ENCODE results near the gene RTP3. TPM values are rescaled to one million over a fixed set of nuclear protein-coding genes. Genes with fewer than 3 reads are reported as not detected.
"Not testable (repeated sequence)": the region's sequence is repeated elsewhere in the genome, so short reads cannot be mapped to it uniquely, and the experiment has no call there.

The RTP3 gene
- total and polyA plus RNA-seq, 4 donors, result 1.0 to 61.7 (median 26.6) TPM

GRCh38 chr3:46494491-46494890 is 3.3 kb upstream of the RTP3 start:
- not testable (repeated sequence) for H3K9ac ChIP-seq (ENCODE audit: low read depth in 1 of 2, low read length in 2 of 2); H3K27ac ChIP-seq (ENCODE audit: low read depth in 1 of 2, low read length in 2 of 2); H3K9me3 ChIP-seq (ENCODE audit: control insufficient read depth in 4 of 4, low read length in 3 of 4); H3K36me3 ChIP-seq (ENCODE audit: control insufficient read depth in 4 of 4, insufficient read depth in 3 of 4, low read depth in 1 of 4, low read length in 3 of 4); H3K4me3 ChIP-seq (ENCODE audit: low read depth in 1 of 3, low read length in 3 of 3); H3K27me3 ChIP-seq (ENCODE audit: control insufficient read depth in 4 of 4, insufficient read depth in 4 of 4, low read length in 3 of 4); DNase-seq (ENCODE audit: low spot score)
- 97% methylated on average over 27 of the region's 33 CpGs for WGBS
- H3K4me1 ChIP-seq (ENCODE audit: control insufficient read depth in 4 of 4, insufficient read depth in 4 of 4, low read length in 3 of 4), result peaks cover 7 to 65% (median 56%) of the 10 kb centered on the region in 4 donors

DNA sequence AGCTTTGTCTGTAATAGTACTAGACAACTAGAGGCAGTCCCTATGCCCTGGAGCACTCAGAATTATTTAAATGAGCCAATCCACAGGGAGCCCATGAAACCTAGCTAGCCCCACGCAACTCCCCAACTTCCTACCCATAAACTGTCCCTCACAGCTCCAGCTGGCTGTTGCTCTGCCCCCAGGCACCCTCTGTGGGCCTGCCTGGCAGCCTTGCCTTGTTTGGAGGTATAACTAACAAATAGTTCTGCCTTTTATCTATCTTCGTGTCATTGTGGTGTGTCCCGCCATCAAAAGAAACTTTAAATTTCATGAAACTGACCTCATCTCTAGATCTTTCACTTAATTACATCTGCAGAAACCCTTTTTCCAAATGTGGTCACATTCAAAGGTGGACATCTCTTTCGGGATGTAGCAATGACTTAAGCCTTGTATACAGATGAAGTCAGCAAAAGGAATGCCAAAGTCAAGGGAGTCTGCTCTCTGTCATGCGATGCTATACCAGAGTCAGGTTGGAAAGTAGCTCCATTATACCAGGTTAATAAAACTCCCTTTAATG is 1.8 kb upstream of the RTP3 start:
- H3K36me3 ChIP-seq (ENCODE audit: control insufficient read depth in 4 of 4, insufficient read depth in 3 of 4, low read depth in 1 of 4, low read length in 3 of 4), result no peaks in the 10 kb centered on the region
- H3K4me3 ChIP-seq (ENCODE audit: low read depth in 1 of 3, low read length in 3 of 3), result no peak overlapping the region
- no peaks in the 10 kb centered on the region for H3K27me3 ChIP-seq (ENCODE audit: control insufficient read depth in 4 of 4, insufficient read depth in 4 of 4, low read length in 3 of 4)
- no peak for DNase-seq (ENCODE audit: low spot score)
- H3K9ac ChIP-seq (ENCODE audit: low read depth in 1 of 2, low read length in 2 of 2), result no peak overlapping the region
- H3K27ac ChIP-seq (ENCODE audit: low read depth in 1 of 2, low read length in 2 of 2), result no peak overlapping the region
- peaks cover 7 to 74% (median 64%) of the 10 kb centered on the region in 4 donors for H3K4me1 ChIP-seq (ENCODE audit: control insufficient read depth in 4 of 4, insufficient read depth in 4 of 4, low read length in 3 of 4)
- no peaks in the 10 kb centered on the region for H3K9me3 ChIP-seq (ENCODE audit: control insufficient read depth in 4 of 4, low read length in 3 of 4)
- no peak for TF ChIP-seq HNF4G (IDR thresholded peaks at IDR 0.05)
- TF ChIP-seq NR2F2 (IDR thresholded peaks at IDR 0.05), result no peak
- TF ChIP-seq HNF4A (conservative IDR thresholded peaks at IDR 0.05), result no peak
- TF ChIP-seq, protein P1, sequence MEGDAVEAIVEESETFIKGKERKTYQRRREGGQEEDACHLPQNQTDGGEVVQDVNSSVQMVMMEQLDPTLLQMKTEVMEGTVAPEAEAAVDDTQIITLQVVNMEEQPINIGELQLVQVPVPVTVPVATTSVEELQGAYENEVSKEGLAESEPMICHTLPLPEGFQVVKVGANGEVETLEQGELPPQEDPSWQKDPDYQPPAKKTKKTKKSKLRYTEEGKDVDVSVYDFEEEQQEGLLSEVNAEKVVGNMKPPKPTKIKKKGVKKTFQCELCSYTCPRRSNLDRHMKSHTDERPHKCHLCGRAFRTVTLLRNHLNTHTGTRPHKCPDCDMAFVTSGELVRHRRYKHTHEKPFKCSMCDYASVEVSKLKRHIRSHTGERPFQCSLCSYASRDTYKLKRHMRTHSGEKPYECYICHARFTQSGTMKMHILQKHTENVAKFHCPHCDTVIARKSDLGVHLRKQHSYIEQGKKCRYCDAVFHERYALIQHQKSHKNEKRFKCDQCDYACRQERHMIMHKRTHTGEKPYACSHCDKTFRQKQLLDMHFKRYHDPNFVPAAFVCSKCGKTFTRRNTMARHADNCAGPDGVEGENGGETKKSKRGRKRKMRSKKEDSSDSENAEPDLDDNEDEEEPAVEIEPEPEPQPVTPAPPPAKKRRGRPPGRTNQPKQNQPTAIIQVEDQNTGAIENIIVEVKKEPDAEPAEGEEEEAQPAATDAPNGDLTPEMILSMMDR (IDR thresholded peaks at IDR 0.05; ENCODE audit: low read depth, low read length, missing input control), result no peak
- TF ChIP-seq MAX (IDR thresholded peaks at IDR 0.05), result no peak
- no peak for TF ChIP-seq FOXA2 (IDR thresholded peaks at IDR 0.05)
- no peak for TF ChIP-seq GABPA (IDR thresholded peaks at IDR 0.05 in 1 of 2, conservative IDR thresholded peaks at IDR 0.05 in 1 of 2)
- no peak for TF ChIP-seq EGR1 (IDR thresholded peaks at IDR 0.05; ENCODE audit: low read depth in 2 of 2)
- TF ChIP-seq SP1 (IDR thresholded peaks at IDR 0.05), result no peak
- no peak for TF ChIP-seq RXRA (IDR thresholded peaks at IDR 0.05)
- TF ChIP-seq JUND (IDR thresholded peaks at IDR 0.05), result no peak
- TF ChIP-seq FOXA1 (IDR thresholded peaks at IDR 0.05), result no peak
- TF ChIP-seq, protein P2, sequence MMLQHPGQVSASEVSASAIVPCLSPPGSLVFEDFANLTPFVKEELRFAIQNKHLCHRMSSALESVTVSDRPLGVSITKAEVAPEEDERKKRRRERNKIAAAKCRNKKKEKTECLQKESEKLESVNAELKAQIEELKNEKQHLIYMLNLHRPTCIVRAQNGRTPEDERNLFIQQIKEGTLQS (IDR thresholded peaks at IDR 0.05), result no peak
- TF ChIP-seq REST (IDR thresholded peaks at IDR 0.05), result no peak
- no peak for TF ChIP-seq YY1 (IDR thresholded peaks at IDR 0.05)
- no peak for TF ChIP-seq ZBTB33 (IDR thresholded peaks at IDR 0.05)
- WGBS, result 71% methylated on average over 5 of the region's 5 CpGs

Measured in liver (tissue), 9 donors.